ENCODE data around the gene UFSP2.

GRCh38 chr4:185468999-185469398 lies 43.2 kb upstream of the UFSP2 start:
- TF ChIP-seq CTCF (IDR thresholded peaks at IDR 0.05) (no peak), POLR2AphosphoS5 (IDR thresholded peaks at IDR 0.05) (no peak), POLR2A (IDR thresholded peaks at IDR 0.05) (no peak)

Data from upper lobe of left lung (tissue), 4 donors.